ENCODE results near the gene MAGI1.
"Not testable (repeated sequence)": the region's sequence is repeated elsewhere in the genome, so short reads cannot be mapped to it uniquely, and the experiment has no call there.

Gene MAGI1

DNA sequence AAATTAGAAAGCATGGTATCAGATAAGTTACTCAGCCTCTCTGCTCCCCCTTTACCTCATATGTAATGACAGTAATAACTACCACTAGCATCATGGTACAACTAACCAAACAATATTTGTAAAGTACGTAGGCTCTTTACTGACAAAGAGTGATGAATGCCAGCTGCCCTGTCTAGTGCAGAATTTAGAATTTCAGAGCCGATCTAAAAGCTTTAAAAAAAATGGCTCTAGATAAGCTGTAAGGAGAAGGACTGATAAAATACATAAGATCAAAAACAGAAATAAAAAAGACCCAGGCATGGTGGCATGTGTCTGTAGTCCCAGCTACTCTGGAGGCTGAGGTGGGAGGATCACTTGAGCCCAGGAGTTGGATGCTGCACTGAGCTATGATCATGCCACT, 424.1 kb downstream of the MAGI1 start:
- no peak for ATAC-seq

- ATAC-seq = not testable (repeated sequence)
Observed at GRCh38 chr3:65607965-65608460, 430.7 kb downstream of the MAGI1 start.

GRCh38 chr3:65607101-65607500, 431.6 kb downstream of the MAGI1 start:
- ATAC-seq = no peak

DNA sequence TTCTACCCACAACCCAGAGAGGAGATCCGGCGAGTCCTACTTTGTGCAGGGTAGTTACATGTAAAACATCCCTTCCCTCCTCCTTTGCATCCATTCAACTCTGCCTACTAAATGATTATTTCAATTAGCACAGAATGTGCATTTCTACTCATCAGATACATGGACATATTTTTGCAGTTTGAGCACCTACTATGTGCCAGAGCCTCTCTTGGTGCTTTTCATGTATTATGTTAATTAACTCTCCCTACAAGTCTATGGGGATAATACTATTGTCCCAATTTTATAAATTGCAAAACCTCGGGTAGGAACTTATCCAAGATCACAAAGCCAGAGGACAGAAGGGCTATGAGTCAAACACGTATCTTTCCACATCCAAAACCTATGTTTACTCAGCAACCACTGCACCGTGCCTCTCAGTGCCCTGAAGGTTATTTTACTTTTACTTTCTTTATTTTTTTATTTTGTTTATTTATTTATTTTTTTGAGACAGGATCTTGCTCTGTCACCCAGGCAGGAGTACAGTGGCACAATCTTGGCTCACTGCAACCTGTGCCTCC, 432.8 kb downstream of the MAGI1 start:
- ATAC-seq = no peak

DNA sequence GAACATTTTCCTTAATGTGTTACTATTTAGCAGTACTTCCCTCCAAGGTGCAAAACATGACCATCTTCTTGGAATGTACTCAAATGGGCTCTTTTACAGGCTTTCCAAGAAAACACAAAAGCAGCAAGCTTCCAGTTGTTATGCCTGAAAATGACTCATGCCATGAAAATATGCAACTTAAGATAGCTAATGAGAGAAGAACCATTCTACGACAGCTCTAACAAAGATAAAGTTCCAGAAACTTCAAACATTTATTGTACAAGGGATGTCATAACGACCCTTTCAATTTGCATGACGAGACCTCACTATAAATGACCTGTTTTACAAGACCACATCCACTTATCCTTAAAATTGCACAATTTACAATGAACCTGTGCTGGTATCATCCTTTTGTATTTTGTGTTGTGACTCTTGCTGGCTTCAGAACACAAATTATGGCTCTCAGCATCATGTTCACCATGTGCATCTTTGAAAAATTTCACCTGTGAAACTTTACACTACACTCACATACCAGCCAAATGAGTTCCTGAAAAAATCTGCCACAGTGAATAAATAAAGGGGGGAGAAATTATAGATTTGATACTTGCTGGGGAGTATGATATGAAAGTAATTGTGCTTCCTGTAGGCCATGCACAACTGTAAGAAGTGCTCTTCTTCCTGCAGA, 433.7 kb downstream of the MAGI1 start:
- no peak for ATAC-seq

GRCh38 chr3:65603631-65604030, 435.1 kb downstream of the MAGI1 start:
- ATAC-seq = no peak

GRCh38 chr3:65600888-65601287, 437.8 kb downstream of the MAGI1 start:
- no peak for ATAC-seq

DNA sequence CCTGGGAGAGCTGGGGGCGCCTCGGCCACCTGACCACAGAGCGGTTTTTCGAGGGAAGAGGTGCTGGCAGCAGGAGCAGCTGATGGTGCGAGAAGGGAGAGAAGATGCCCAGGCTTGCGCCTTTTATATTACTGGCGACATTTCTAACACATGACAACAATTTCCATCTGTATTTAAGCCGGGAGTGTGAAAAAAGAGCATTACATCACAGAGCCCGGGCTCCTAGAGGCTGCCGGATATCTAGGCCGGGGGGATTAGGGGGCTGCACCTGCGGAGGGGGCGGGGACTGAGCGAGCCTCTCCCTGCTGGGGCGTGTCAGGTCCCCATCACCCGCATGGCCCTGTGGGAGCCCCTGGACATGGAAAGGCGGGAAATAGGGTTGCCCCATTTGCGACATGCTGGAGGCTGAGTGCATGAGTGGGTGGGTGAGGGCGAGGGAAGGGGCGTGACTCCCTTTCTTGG, 440.7 kb downstream of the MAGI1 start:
- no peak for ATAC-seq

DNA sequence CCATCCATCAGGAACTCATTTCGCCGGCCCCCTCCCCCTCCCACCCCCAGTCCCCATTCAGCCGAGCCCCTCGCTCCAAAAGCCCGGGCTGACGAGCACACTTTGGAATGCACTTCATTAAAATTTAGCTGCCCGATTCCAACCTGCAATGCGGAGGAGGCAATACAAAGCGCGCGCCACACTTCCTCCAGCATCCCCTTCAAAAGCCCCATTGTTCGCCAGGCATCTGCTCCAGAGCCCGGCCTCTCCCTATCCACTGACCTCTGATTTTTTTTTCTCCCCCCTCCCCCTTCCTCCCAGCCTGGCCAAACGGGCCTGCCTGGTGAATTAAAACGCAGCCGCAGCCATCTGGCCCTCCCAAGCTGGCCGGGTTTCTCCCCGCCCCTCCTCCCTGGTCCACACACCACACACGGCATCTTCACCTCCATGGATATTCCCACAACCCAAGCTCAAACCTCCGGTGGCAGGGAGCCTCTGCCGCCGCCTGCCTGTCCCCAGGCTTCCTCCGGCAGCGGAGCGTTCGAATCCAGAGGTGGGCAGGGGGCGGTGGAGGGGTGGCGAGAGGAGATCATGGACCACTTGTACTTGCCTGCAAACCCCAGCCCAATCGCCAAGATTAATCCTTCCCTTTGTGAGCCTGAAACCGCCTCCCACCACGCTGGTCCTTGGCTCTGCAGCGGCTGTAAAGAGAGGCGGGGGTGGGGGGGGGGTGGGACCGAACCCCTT, 441.3 kb downstream of the MAGI1 start:
- ATAC-seq = no peak

DNA sequence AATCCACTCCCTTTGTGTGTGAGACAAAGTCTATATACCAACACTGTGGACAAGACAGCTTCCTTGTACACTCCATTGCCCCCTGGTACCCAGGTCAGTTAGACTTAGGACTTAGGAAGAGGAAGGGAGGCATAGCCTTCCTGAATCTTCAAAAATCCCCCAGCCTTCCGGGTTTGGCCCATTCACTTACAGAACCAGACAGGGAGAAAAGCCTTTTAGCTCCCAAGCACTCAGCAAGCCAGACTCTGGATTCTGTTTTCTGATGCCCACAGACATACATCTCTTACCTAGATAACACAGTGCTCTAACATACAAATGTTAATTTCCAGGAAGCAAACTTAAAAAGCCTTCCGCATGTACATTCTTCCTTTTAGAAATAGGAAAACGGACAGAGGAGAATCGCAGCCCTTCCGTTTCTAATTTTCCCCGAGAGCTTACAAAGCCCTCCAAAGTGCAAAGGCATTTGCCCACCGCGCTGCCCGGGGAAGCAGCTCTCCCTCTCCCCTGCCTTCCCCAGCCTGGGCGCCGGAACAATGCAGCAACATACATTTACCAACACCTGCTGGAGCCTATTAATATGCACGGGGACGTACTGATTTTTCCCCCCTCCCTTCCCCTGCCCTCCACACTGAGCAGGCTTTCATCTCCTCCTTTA, 442.0 kb downstream of the MAGI1 start:
- no peak for ATAC-seq

- ATAC-seq = no peak
Observed at GRCh38 chr3:65596029-65596300, 442.8 kb downstream of the MAGI1 start.

GRCh38 chr3:65595222-65596028, 443.3 kb downstream of the MAGI1 start:
- ATAC-seq = no peak

DNA sequence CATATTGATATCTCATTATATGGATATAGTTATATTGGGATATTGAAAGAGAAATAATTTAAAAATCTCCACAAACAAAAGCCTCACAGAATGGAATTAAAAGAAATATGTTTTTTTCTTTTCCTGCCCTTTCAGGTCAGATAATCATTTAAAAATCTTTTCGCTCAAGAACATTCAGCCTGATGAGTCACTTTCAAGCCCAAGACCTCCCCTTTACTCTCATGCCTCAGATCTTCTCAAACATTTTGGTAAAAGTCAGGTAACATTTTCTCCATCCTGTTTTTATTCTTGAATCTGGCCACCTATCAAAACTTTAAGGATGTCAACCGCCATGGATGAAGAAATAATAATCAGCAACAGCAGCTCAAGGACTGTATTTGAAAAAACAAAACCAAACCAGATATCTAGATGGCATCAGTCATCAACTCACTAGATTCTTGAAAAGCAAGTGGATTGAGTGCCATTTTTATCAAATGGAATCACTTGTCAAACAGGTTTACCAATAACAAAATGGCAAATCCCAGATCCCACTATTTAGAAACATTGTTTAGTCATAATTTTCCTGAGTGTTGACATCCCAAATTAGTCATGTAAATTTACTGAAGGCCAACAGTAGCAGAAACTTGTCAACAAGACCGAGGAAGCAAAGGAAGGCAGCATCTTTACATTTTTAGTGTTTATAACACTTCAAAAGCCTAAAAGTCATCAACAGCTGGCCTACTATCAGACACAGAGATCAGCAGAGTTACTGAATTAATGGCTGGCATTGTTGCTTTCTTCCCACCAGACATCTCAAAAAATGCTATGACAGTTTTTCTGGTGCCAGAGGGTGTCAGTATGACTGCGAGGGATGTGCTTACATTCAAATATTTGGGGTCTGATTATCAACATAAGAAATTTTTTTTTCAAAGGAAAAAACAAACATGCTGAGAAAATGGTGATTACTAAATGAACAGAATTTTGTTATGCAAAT, 444.7 kb downstream of the MAGI1 start:
- no peak for ATAC-seq

GRCh38 chr3:65591313-65591712, 447.4 kb downstream of the MAGI1 start:
- ATAC-seq = no peak

DNA sequence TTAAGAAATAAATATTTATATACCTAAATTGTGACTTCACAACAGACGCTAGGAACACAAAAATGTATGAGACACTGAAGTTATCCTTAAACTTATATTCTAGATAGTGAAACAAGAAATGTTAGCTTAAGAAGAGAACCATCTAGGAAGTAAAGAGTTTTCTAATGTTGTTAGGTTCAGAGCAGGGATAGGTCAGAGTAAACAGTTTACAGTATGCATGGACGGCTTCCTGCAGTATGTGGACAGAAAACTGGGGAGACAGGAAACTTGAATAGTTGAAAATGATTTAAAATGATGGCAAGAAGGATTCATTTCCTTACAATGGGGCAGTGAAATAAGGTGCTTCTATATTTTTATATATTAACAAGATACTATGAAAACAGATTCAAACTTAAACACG, 449.8 kb downstream of the MAGI1 start:
- ATAC-seq = no peak

- ATAC-seq = no peak
Observed at GRCh38 chr3:65587650-65588439, 450.9 kb downstream of the MAGI1 start.

GRCh38 chr3:65584913-65585312, 453.8 kb downstream of the MAGI1 start:
- ATAC-seq = no peak

- ATAC-seq = no peak
Observed at GRCh38 chr3:65584002-65584401, 454.7 kb downstream of the MAGI1 start.

GRCh38 chr3:65583188-65583587, 455.5 kb downstream of the MAGI1 start:
- no peak for ATAC-seq

DNA sequence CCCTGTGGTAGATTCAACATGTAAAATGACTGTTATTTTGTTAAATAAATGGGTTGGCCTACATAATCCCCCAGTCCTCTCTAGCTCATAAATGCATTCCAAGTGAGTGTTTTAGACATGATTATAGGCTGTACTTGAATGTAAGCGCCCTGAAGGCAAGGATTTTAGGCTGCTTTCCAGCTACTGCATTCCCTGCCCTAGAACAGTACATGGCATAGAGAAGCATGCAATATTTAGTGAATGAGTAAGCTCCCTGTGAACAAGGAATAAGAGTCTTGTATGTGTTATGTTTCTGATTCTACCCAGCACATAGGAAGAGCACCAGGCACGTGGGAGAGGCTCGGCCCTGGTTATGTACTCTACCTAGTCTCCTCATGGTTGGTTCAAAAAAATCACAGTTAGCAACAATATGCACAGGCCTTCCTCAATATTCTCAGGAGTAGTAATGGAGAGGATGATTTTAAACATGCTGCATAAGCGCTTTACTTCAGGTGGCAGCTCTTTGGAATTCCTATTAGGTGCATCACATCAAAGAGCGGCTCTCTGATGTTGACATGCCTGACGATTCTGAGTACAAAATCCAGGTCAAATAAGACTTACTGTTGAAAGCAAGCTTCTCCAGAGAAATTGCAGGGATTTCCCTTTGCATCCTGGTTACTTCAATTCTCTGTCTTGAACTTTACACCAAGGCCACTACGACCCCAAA, 456.6 kb downstream of the MAGI1 start:
- no peak for ATAC-seq
